H9 (cell line): ENCODE measurements around the gene METTL26. TPM values are rescaled to one million over a fixed set of nuclear protein-coding genes. Genes with fewer than 3 reads are reported as not detected.

Experiments
- DNase-seq: peaks from one replicate; pipeline ENCODE4 v3.0.0-alpha.2; 2017
- H2AFZ ChIP-seq: one replicate; pipeline ENCODE4 v1.6.1; 2013; ENCODE audit warnings: mild to moderate bottlenecking, low read length, control low read depth, moderate library complexity
- H2AK5ac ChIP-seq: 2 replicates; pipeline ENCODE4 v1.6.1; 2013; ENCODE audit warnings: low read length, control low read depth, mixed read lengths; ENCODE audit not compliant: insufficient read length
- H2BK120ac ChIP-seq: one replicate; pipeline ENCODE4 v1.6.1; 2013; ENCODE audit warnings: low read depth, mild to moderate bottlenecking, low read length, control low read depth, inconsistent platforms; ENCODE audit not compliant: poor library complexity, severe bottlenecking
- H2BK12ac ChIP-seq: 2 replicates; pipeline ENCODE4 v1.6.1; 2013; ENCODE audit warnings: low read length, control low read depth, mixed read lengths, low read depth; ENCODE audit not compliant: insufficient read length
- H2BK15ac ChIP-seq: 2 replicates; pipeline ENCODE4 v1.6.1; 2013; ENCODE audit warnings: low read depth, low read length, control low read depth
- H2BK20ac ChIP-seq: one replicate; pipeline ENCODE4 v1.6.1; 2013; ENCODE audit warnings: low read depth, mild to moderate bottlenecking, low read length, control low read depth, inconsistent platforms; ENCODE audit not compliant: poor library complexity, severe bottlenecking
- H2BK5ac ChIP-seq: 2 replicates; pipeline ENCODE4 v1.6.1; 2013; ENCODE audit warnings: low read length, control low read depth, mixed read lengths; ENCODE audit not compliant: insufficient read length
- H3K14ac ChIP-seq: 2 replicates; pipeline ENCODE4 v1.6.1; 2013; ENCODE audit warnings: low read length, control low read depth; ENCODE audit not compliant: insufficient read depth
- H3K18ac ChIP-seq: 2 replicates; pipeline ENCODE4 v1.6.1; 2013; ENCODE audit warnings: low read depth, mild to moderate bottlenecking, mixed read lengths, low read length, control low read depth; ENCODE audit not compliant: insufficient read length
- H3K23ac ChIP-seq: 2 replicates; pipeline ENCODE4 v1.6.1; 2013; ENCODE audit warnings: low read length, control low read depth, mixed read lengths, low read depth; ENCODE audit not compliant: insufficient read length
- H3K23me2 ChIP-seq: 2 replicates; pipeline ENCODE4 v1.6.1; 2013; ENCODE audit warnings: low read depth, mild to moderate bottlenecking, mixed read lengths, low read length, control low read depth; ENCODE audit not compliant: insufficient read length, poor library complexity, severe bottlenecking
- H3K27ac ChIP-seq: 2 replicates; pipeline ENCODE4 v1.5.1; 2013; ENCODE audit warnings: low read length, control low read depth, mixed read lengths, low read depth; ENCODE audit not compliant: insufficient read length
- H3K27me3 ChIP-seq: 2 replicates; pipeline ENCODE4 v1.6.1; 2013; ENCODE audit warnings: low read length, control low read depth, inconsistent platforms; ENCODE audit not compliant: insufficient read depth
- H3K4ac ChIP-seq: 2 replicates; pipeline ENCODE4 v1.6.1; 2013; ENCODE audit warnings: low read depth, mild to moderate bottlenecking, control low read depth, inconsistent platforms, low read length, moderate library complexity
- H3K4me1 ChIP-seq: 2 replicates; pipeline ENCODE4 v1.6.1; 2013; ENCODE audit warnings: low read length, control low read depth, inconsistent platforms; ENCODE audit not compliant: insufficient read depth
- H3K4me2 ChIP-seq: 2 replicates; pipeline ENCODE4 v1.6.1; 2013; ENCODE audit warnings: low read length, control low read depth, mixed read lengths; ENCODE audit not compliant: insufficient read length, insufficient read depth
- H3K56ac ChIP-seq: 2 replicates; pipeline ENCODE4 v1.6.1; 2013; ENCODE audit warnings: low read depth, mild to moderate bottlenecking, mixed read lengths, low read length, control low read depth; ENCODE audit not compliant: insufficient read length
- H3K79me1 ChIP-seq: 2 replicates; pipeline ENCODE4 v1.6.1; 2013; ENCODE audit warnings: low read depth, mild to moderate bottlenecking, moderate library complexity, low read length, control low read depth, inconsistent platforms; ENCODE audit not compliant: insufficient read depth, poor library complexity, severe bottlenecking
- H3K79me2 ChIP-seq: 2 replicates; pipeline ENCODE4 v1.6.1; 2013; ENCODE audit warnings: low read length, control low read depth, inconsistent platforms; ENCODE audit not compliant: insufficient read depth
- H3K9ac ChIP-seq: 2 replicates; pipeline ENCODE4 v1.6.1; 2013; ENCODE audit warnings: low read length, control low read depth, mixed read lengths; ENCODE audit not compliant: insufficient read length; ENCODE audit errors: extremely low read depth
- H3K9me3 ChIP-seq: one replicate; pipeline ENCODE4 v1.6.1; 2013; ENCODE audit warnings: low read depth, low read length, inconsistent platforms; ENCODE audit not compliant: control insufficient read depth
- H3T11ph ChIP-seq: one replicate; pipeline ENCODE4 v1.6.1; 2013; ENCODE audit warnings: mild to moderate bottlenecking, low read length, control low read depth, inconsistent platforms
- H4K20me1 ChIP-seq: one replicate; pipeline ENCODE4 v1.6.1; 2013; ENCODE audit not compliant: control insufficient read depth, insufficient read length, insufficient read depth
- H4K5ac ChIP-seq: 2 replicates; pipeline ENCODE4 v1.6.1; 2013; ENCODE audit warnings: low read depth, mild to moderate bottlenecking, mixed read lengths, low read length, control low read depth; ENCODE audit not compliant: insufficient read length
- H4K8ac ChIP-seq: replicated peaks from 2 replicates; pipeline ENCODE4 v1.6.1; 2013; ENCODE audit warnings: low read length, control low read depth, mixed read lengths, low read depth; ENCODE audit not compliant: insufficient read length
- H4K91ac ChIP-seq: 2 replicates; pipeline ENCODE4 v1.6.1; 2013; ENCODE audit warnings: low read depth, mild to moderate bottlenecking, moderate library complexity, mixed read lengths, low read length, control low read depth; ENCODE audit not compliant: insufficient read length
- H3K27ac Mint-ChIP-seq, 3 experiments: 2 replicates in 2 of 3; 3 replicates in 1 of 3; pipeline ENCODE4 v1.8.0; 2020 to 2021; ENCODE audit warnings: mixed read lengths in 3 of 3, mild to moderate bottlenecking in 1 of 3, moderate library complexity in 1 of 3
- H3K27me3 Mint-ChIP-seq: 2 replicates; pipeline ENCODE4 v1.8.0; 2021; ENCODE audit warnings: low read depth, mild to moderate bottlenecking, moderate library complexity, mixed read lengths
- H3K36me3 Mint-ChIP-seq, 3 experiments: 2 replicates in 2 of 3; 3 replicates in 1 of 3; pipeline ENCODE4 v1.8.0; 2020 to 2021; ENCODE audit warnings: low read depth in 3 of 3, mixed read lengths in 3 of 3; ENCODE audit not compliant: insufficient read depth in 1 of 3
- H3K4me1 Mint-ChIP-seq, 2 experiments: 2 replicates each; pipeline ENCODE4 v1.8.0; 2020; ENCODE audit warnings: mixed read lengths in 2 of 2
- H3K4me3 Mint-ChIP-seq, 2 experiments: 2 replicates in 1 of 2; 3 replicates in 1 of 2; pipeline ENCODE4 v1.8.0; 2020 to 2021; ENCODE audit warnings: mild to moderate bottlenecking in 2 of 2, mixed read lengths in 2 of 2, moderate library complexity in 1 of 2
- H3K9me3 Mint-ChIP-seq, 2 experiments: 2 replicates in 1 of 2; 3 replicates in 1 of 2; pipeline ENCODE4 v1.8.0; 2020; ENCODE audit warnings: mild to moderate bottlenecking in 2 of 2, mixed read lengths in 2 of 2, moderate library complexity in 1 of 2
- CTCF ChIP-seq: fragments of 200-600 bp; sonication (generic); conservative IDR thresholded peaks from 3 replicates; pipeline ENCODE4 v1.8.0; 2021; ENCODE audit warnings: antibody characterized with exemption, mild to moderate bottlenecking
- WGBS: extraction: QIAGEN DNeasy Blood & Tissue Kit; methylation state at CpG from one replicate; pipeline ENCODE4 v1.1.7; 2013; ENCODE audit warnings: missing lambda C conversion rate, low lambda C conversion rate, mixed read lengths; ENCODE audit not compliant: insufficient read length; ENCODE audit errors: extremely low coverage; 5-methylcytosine and 5-hydroxymethylcytosine counted together
- total RNA-seq: library from RNA; stranded (reverse); gene quantifications from 2 replicates; pipeline ENCODE4 v1.2.1, GENCODE V29; 2021

Gene METTL26
- total RNA-seq, 1 experiment from 2014 or later: 108 TPM

- Histone ChIP-seq H2BK20ac (no peak within 1 kb of the TSS), H3K9ac (peak within 1 kb of the TSS; percentile 56), H4K5ac (no peak within 1 kb of the TSS), H3K27me3 (no peaks in the 10 kb centered on the region), H3K9me3 (no peaks in the 10 kb centered on the region), H4K20me1 (no peaks in the 10 kb centered on the region), H2BK120ac (no peak within 1 kb of the TSS), H2BK5ac (no peak within 1 kb of the TSS), H2AFZ (no peak within 1 kb of the TSS), H3K23ac (no peak within 1 kb of the TSS), H2BK15ac (no peak within 1 kb of the TSS), H3K79me2 (no peaks in the 10 kb centered on the region; the same call in 1 of the 2 replicates), H4K91ac (no peak within 1 kb of the TSS), H3K56ac (no peak within 1 kb of the TSS), H3K27ac (no peak within 1 kb of the TSS), H3K4ac (no peak within 1 kb of the TSS), H3K18ac (no peak within 1 kb of the TSS), H2AK5ac (no peak within 1 kb of the TSS), H2BK12ac (no peak within 1 kb of the TSS), H3K23me2 (no peaks in the 10 kb centered on the region), H3K14ac (peak within 1 kb of the TSS; percentile 61), H3K4me2 (peak within 1 kb of the TSS; percentile 18), H3K79me1 (no peaks in the 10 kb centered on the region), H3T11ph (no peak within 1 kb of the TSS), H3K4me1 (no peaks in the 10 kb centered on the region), H4K8ac (no peak within 1 kb of the TSS)
- no peaks in the 10 kb centered on the region for H3K9me3 Mint-ChIP-seq
- H3K27me3 Mint-ChIP-seq: no peaks in the 10 kb centered on the region
- peak; percentile 88 for TF ChIP-seq CTCF
- no CpG with 5 or more reads among the region's 78 CpGs for WGBS
- H3K36me3 Mint-ChIP-seq: peaks cover 11 to 30% (median 26%) of the 10 kb centered on the region in 3 experiments; a peak in 6 of 7 replicates
- peak within 1 kb of the TSS; percentile 77 to 82 for H3K4me3 Mint-ChIP-seq
- peak within 1 kb of the TSS in 1 of 3 experiments; percentile 72; a peak in 3 of 7 replicates for H3K27ac Mint-ChIP-seq
- DNase-seq: peak; percentile 93
- H3K4me1 Mint-ChIP-seq: peaks cover 2% of the 10 kb centered on the region in 2 experiments; a peak in 3 of 4 replicates
These were observed 31.8 kb upstream of the METTL26 start, which contains the start of gene RHOT2 for GRCh38 chr16:667780-668518. Gene RHOT2 (plus strand): TSS chr16:668132. CDS start chr16:668200, 68 bp downstream.
